Effector memory CD4-positive, alpha-beta T cell (primary cell): ENCODE results near the gene SLC39A7.

Source experiments
- DNase-seq, 3 donors: peaks; one replicate each; pipeline ENCODE4 v3.0.0-alpha.2; 2020
- H3K27ac ChIP-seq: 2 replicates; pipeline ENCODE4 v1.7.0; 2013; ENCODE audit warnings: mild to moderate bottlenecking, low read length, moderate library complexity; ENCODE audit not compliant: insufficient read depth, poor library complexity, severe bottlenecking
- H3K27me3 ChIP-seq: replicated peaks from 2 replicates; pipeline ENCODE4 v1.7.0; 2013; ENCODE audit warnings: mild to moderate bottlenecking, low read length; ENCODE audit not compliant: insufficient read depth, control insufficient read depth, poor library complexity, severe bottlenecking
- H3K36me3 ChIP-seq: 2 replicates; pipeline ENCODE4 v1.7.0; 2013; ENCODE audit warnings: mild to moderate bottlenecking, low read length, moderate library complexity; ENCODE audit not compliant: control insufficient read depth, insufficient read depth
- H3K4me1 ChIP-seq: 2 replicates; pipeline ENCODE4 v1.7.0; 2013; ENCODE audit warnings: low read length, mild to moderate bottlenecking; ENCODE audit not compliant: control insufficient read depth, insufficient read depth, poor library complexity, severe bottlenecking
- H3K4me3 ChIP-seq: 2 replicates; pipeline ENCODE4 v1.7.0; 2013; ENCODE audit warnings: low read length, low read depth, mild to moderate bottlenecking; ENCODE audit not compliant: insufficient read depth, poor library complexity, severe bottlenecking
- H3K9me3 ChIP-seq: 2 replicates; pipeline ENCODE4 v1.7.0; 2013; ENCODE audit warnings: mild to moderate bottlenecking, low read length, moderate library complexity; ENCODE audit not compliant: control insufficient read depth
- total RNA-seq, 3 donors: gene quantifications; one replicate each; lab custom pipeline; 2026; lab: John Stamatoyannopoulos, UW

Gene SLC39A7
- 24.2 to 44.7 (median 28.6) reads per million in 3 donors for total RNA-seq

GRCh38 chr6:33200219-33201146 lies at the start of gene SLC39A7, which contains the start of gene RXRB:
Gene SLC39A7, plus strand, starts transcription at chr6:33200867. Its CDS starts 379 bp downstream, at chr6:33201246.
Gene RXRB, minus strand, starts transcription at chr6:33200665. Its CDS starts 189 bp downstream, at chr6:33200476.
- H3K36me3 ChIP-seq = peaks cover 36% of the 10 kb centered on the region
- H3K27me3 ChIP-seq = no peaks in the 10 kb centered on the region
- no peaks in the 10 kb centered on the region for H3K9me3 ChIP-seq
- DNase-seq = peak; percentile 98 to 100 (median 99)
- peaks cover 31% of the 10 kb centered on the region for H3K4me1 ChIP-seq
- peak within 1 kb of the TSS; percentile 97 for H3K27ac ChIP-seq
- peak within 1 kb of the TSS; percentile 90 for H3K4me3 ChIP-seq

- Histone ChIP-seq H3K27me3 (no peaks in the 10 kb centered on the region), H3K4me3 (no peak overlapping the region), H3K4me1 (no peaks in the 10 kb centered on the region), H3K36me3 (no peaks in the 10 kb centered on the region), H3K27ac (no peak overlapping the region), H3K9me3 (no peaks in the 10 kb centered on the region)
- DNase-seq = no peak
Measured at GRCh38 chr6:33151050-33151449, 49.6 kb upstream of the SLC39A7 start.

- no peaks in the 10 kb centered on the region for H3K4me1 ChIP-seq
- H3K27ac ChIP-seq = no peak overlapping the region
- H3K27me3 ChIP-seq = no peaks in the 10 kb centered on the region
- no peak overlapping the region for H3K4me3 ChIP-seq
- no peak for DNase-seq
- H3K36me3 ChIP-seq = no peaks in the 10 kb centered on the region
- H3K9me3 ChIP-seq = no peaks in the 10 kb centered on the region
Measured at GRCh38 chr6:33154349-33154748, 46.3 kb upstream of the SLC39A7 start.

- Histone ChIP-seq H3K9me3 (no peaks in the 10 kb centered on the region), H3K4me1 (peaks cover under 1% of the 10 kb centered on the region), H3K27me3 (no peaks in the 10 kb centered on the region), H3K4me3 (no peak overlapping the region), H3K27ac (no peak overlapping the region), H3K36me3 (no peaks in the 10 kb centered on the region)
- DNase-seq = no peak
Measured at GRCh38 chr6:33156561-33156960, 44.1 kb upstream of the SLC39A7 start.

- Histone ChIP-seq H3K36me3 (no peaks in the 10 kb centered on the region), H3K4me3 (no peak overlapping the region), H3K4me1 (peaks cover 4% of the 10 kb centered on the region), H3K27me3 (no peaks in the 10 kb centered on the region), H3K9me3 (no peaks in the 10 kb centered on the region), H3K27ac (no peak overlapping the region)
- no peak for DNase-seq
Measured at GRCh38 chr6:33156964-33157363, 43.7 kb upstream of the SLC39A7 start.

GRCh38 chr6:33160096-33160495 lies 40.6 kb upstream of the SLC39A7 start:
- DNase-seq = no peak
- Histone ChIP-seq H3K27ac (no peak overlapping the region), H3K4me3 (no peak overlapping the region), H3K36me3 (no peaks in the 10 kb centered on the region), H3K9me3 (no peaks in the 10 kb centered on the region), H3K27me3 (no peaks in the 10 kb centered on the region), H3K4me1 (peaks cover 6% of the 10 kb centered on the region)

GRCh38 chr6:33160728-33161344 lies 39.8 kb upstream of the SLC39A7 start:
- no peak for DNase-seq
- H3K4me3 ChIP-seq = no peak overlapping the region
- no peaks in the 10 kb centered on the region for H3K27me3 ChIP-seq
- no peaks in the 10 kb centered on the region for H3K36me3 ChIP-seq
- peaks cover 6% of the 10 kb centered on the region for H3K4me1 ChIP-seq
- no peaks in the 10 kb centered on the region for H3K9me3 ChIP-seq
- no peak overlapping the region for H3K27ac ChIP-seq

GRCh38 chr6:33161354-33162331 lies 39.0 kb upstream of the SLC39A7 start:
- no peaks in the 10 kb centered on the region for H3K9me3 ChIP-seq
- peak; percentile 63 to 73 (median 67) for DNase-seq
- no peaks in the 10 kb centered on the region for H3K36me3 ChIP-seq
- H3K4me1 ChIP-seq = peaks cover 6% of the 10 kb centered on the region
- H3K27ac ChIP-seq = no peak overlapping the region
- no peaks in the 10 kb centered on the region for H3K27me3 ChIP-seq
- H3K4me3 ChIP-seq = peak overlapping the region; percentile 57

GRCh38 chr6:33163540-33163939 lies 37.1 kb upstream of the SLC39A7 start:
- no peak for DNase-seq
- Histone ChIP-seq H3K9me3 (no peaks in the 10 kb centered on the region), H3K4me1 (peaks cover 6% of the 10 kb centered on the region), H3K4me3 (no peak overlapping the region), H3K27ac (no peak overlapping the region), H3K36me3 (no peaks in the 10 kb centered on the region), H3K27me3 (no peaks in the 10 kb centered on the region)
